Measurements from ENCODE around the gene IGLL5. TPM values are rescaled to one million over a fixed set of nuclear protein-coding genes. Genes with fewer than 3 reads are reported as not detected.

Gene IGLL5
- not detected in 2 replicates for total RNA-seq

GRCh38 chr22:22887621-22888503, at the start of gene IGLL5:
Gene IGLL5, plus strand, starts transcription at chr22:22887816. Its CDS starts 238 bp downstream, at chr22:22888054.
- DNase-seq (ENCODE audit: low read depth, low spot score), result no peak

- no peak for DNase-seq (ENCODE audit: low read depth, low spot score)
Observed at GRCh38 chr22:22838148-22838786, 49.3 kb upstream of the IGLL5 start.

GRCh38 chr22:22839570-22840314, 47.9 kb upstream of the IGLL5 start:
- no peak for DNase-seq (ENCODE audit: low read depth, low spot score)

GRCh38 chr22:22840780-22841179, 46.8 kb upstream of the IGLL5 start:
- DNase-seq (ENCODE audit: low read depth, low spot score), result no peak

GRCh38 chr22:22841598-22841997, 46.0 kb upstream of the IGLL5 start:
- DNase-seq (ENCODE audit: low read depth, low spot score), result no peak

- DNase-seq (ENCODE audit: low read depth, low spot score), result no peak
Observed at GRCh38 chr22:22842085-22842484, 45.5 kb upstream of the IGLL5 start.

GRCh38 chr22:22843848-22844247, 43.8 kb upstream of the IGLL5 start:
- no peak for DNase-seq (ENCODE audit: low read depth, low spot score)

- no peak for DNase-seq (ENCODE audit: low read depth, low spot score)
Observed at GRCh38 chr22:22847241-22847640, 40.4 kb upstream of the IGLL5 start.

GRCh38 chr22:22848364-22848866, 39.2 kb upstream of the IGLL5 start:
- DNase-seq (ENCODE audit: low read depth, low spot score), result peak; percentile 8

- no peak for DNase-seq (ENCODE audit: low read depth, low spot score)
Observed at GRCh38 chr22:22849640-22850610, 37.7 kb upstream of the IGLL5 start.

- DNase-seq (ENCODE audit: low read depth, low spot score), result no peak
Observed at GRCh38 chr22:22851969-22852368, 35.6 kb upstream of the IGLL5 start.

- no peak for DNase-seq (ENCODE audit: low read depth, low spot score)
Observed at GRCh38 chr22:22853713-22854112, 33.9 kb upstream of the IGLL5 start.

GRCh38 chr22:22854466-22854865, 33.1 kb upstream of the IGLL5 start:
- no peak for DNase-seq (ENCODE audit: low read depth, low spot score)

- DNase-seq (ENCODE audit: low read depth, low spot score), result no peak
Observed at GRCh38 chr22:22855085-22855484, 32.5 kb upstream of the IGLL5 start.

GRCh38 chr22:22855617-22856308, 31.9 kb upstream of the IGLL5 start:
- no peak for DNase-seq (ENCODE audit: low read depth, low spot score)

- no peak for DNase-seq (ENCODE audit: low read depth, low spot score)
Observed at GRCh38 chr22:22856364-22856763, 31.3 kb upstream of the IGLL5 start.

GRCh38 chr22:22856885-22857606, 30.6 kb upstream of the IGLL5 start:
- DNase-seq (ENCODE audit: low read depth, low spot score), result no peak

- no peak for DNase-seq (ENCODE audit: low read depth, low spot score)
Observed at GRCh38 chr22:22857607-22858558, 29.7 kb upstream of the IGLL5 start.

All from pulmonary artery endothelial cell (primary cell).